MM.1S (cell line): ENCODE data around the gene CPA5.

ENCODE experiments used
- DNase-seq: peaks from one replicate; pipeline ENCODE4 v3.0.0-alpha.2; 2015
- H2AFZ ChIP-seq: fragments of 300-600 bp; sonication (generic); 2 replicates; pipeline ENCODE4 v1.6.0; 2016; ENCODE audit warnings: antibody characterized with exemption, low read length
- H3F3A ChIP-seq: fragments of 300-600 bp; sonication (generic); 2 replicates; pipeline ENCODE4 v1.6.1; 2016; ENCODE audit warnings: mild to moderate bottlenecking, antibody characterized with exemption, low read length, moderate library complexity, mixed read lengths; ENCODE audit not compliant: insufficient read depth
- H3K27ac ChIP-seq: fragments of 300-600 bp; sonication (generic); 2 replicates; pipeline ENCODE4 v1.5.1; 2016; ENCODE audit warnings: mild to moderate bottlenecking, low read length
- H3K27me3 ChIP-seq: fragments of 300-600 bp; sonication (generic); replicated peaks from 2 replicates; pipeline ENCODE4 v1.6.0; 2016; ENCODE audit warnings: low read length; ENCODE audit not compliant: insufficient read depth
- H3K36me3 ChIP-seq: fragments of 300-600 bp; sonication (generic); replicated peaks from 2 replicates; pipeline ENCODE4 v1.6.1; 2016; ENCODE audit warnings: mild to moderate bottlenecking, low read length, mixed read lengths; ENCODE audit not compliant: insufficient read depth
- H3K4me1 ChIP-seq: fragments of 300-600 bp; sonication (generic); 2 replicates; pipeline ENCODE4 v1.6.1; 2016; ENCODE audit warnings: low read length, mixed read lengths
- H3K4me2 ChIP-seq: fragments of 300-600 bp; sonication (generic); 2 replicates; pipeline ENCODE4 v1.6.0; 2016; ENCODE audit warnings: low read depth, low read length
- H3K4me3 ChIP-seq: fragments of 300-600 bp; sonication (generic); 2 replicates; pipeline ENCODE4 v1.5.1; 2016; ENCODE audit warnings: low read length, mixed read lengths
- H3K79me2 ChIP-seq: fragments of 300-600 bp; sonication (generic); 2 replicates; pipeline ENCODE4 v1.6.1; 2016; ENCODE audit warnings: mixed run types, low read length, mixed read lengths
- H3K9ac ChIP-seq: fragments of 300-600 bp; sonication (generic); 2 replicates; pipeline ENCODE4 v1.6.1; 2016; ENCODE audit warnings: low read length, mixed read lengths
- H3K9me2 ChIP-seq: fragments of 300-600 bp; sonication (generic); replicated peaks from 2 replicates; pipeline ENCODE4 v1.6.1; 2016; ENCODE audit warnings: mild to moderate bottlenecking, low read length, mixed read lengths; ENCODE audit not compliant: insufficient read depth
- H3K9me3 ChIP-seq: fragments of 300-600 bp; sonication (generic); replicated peaks from 2 replicates; pipeline ENCODE4 v1.6.1; 2016; ENCODE audit warnings: mild to moderate bottlenecking, low read length, mixed read lengths; ENCODE audit not compliant: insufficient read depth
- H4K20me1 ChIP-seq: fragments of 300-600 bp; sonication (generic); 2 replicates; pipeline ENCODE4 v1.6.1; 2016; ENCODE audit warnings: mild to moderate bottlenecking, low read length, moderate library complexity, mixed read lengths; ENCODE audit not compliant: insufficient read depth
- CTCF ChIP-seq: fragments of 300-600 bp; sonication (generic); IDR thresholded peaks from 2 replicates; pipeline ENCODE4 v1.5.1; 2016; ENCODE audit warnings: antibody characterized with exemption, low read length, mixed read lengths
- EZH2 ChIP-seq: fragments of 300-600 bp; sonication (generic); optimal IDR thresholded peaks from 2 replicates; pipeline ENCODE3; 2017; ENCODE audit warnings: low read depth, mild to moderate bottlenecking, antibody characterized with exemption, low read length, mixed read lengths
- EZH2phosphoT487 ChIP-seq: fragments of 300-600 bp; sonication (generic); IDR thresholded peaks from 2 replicates; pipeline ENCODE4 v1.6.1; 2018; ENCODE audit warnings: antibody characterized with exemption, low read length

Gene CPA5

GRCh38 chr7:130377178-130377577 lies 32.6 kb downstream of the CPA5 start:
- H3K9me2 ChIP-seq, result no peaks in the 10 kb centered on the region
- no peak for DNase-seq
- H3K79me2 ChIP-seq, result no peaks in the 10 kb centered on the region
- no peaks in the 10 kb centered on the region for H3K27me3 ChIP-seq
- no peaks in the 10 kb centered on the region for H3K36me3 ChIP-seq
- H3K4me3 ChIP-seq, result no peak overlapping the region
- H3K9me3 ChIP-seq, result no peaks in the 10 kb centered on the region
- TF ChIP-seq EZH2phosphoT487 (no peak), EZH2 (no peak), CTCF (no peak)
- no peaks in the 10 kb centered on the region for H3F3A ChIP-seq
- no peak overlapping the region for H3K27ac ChIP-seq
- no peak overlapping the region for H3K4me2 ChIP-seq
- no peaks in the 10 kb centered on the region for H3K4me1 ChIP-seq
- H3K9ac ChIP-seq, result no peak overlapping the region
- no peaks in the 10 kb centered on the region for H4K20me1 ChIP-seq
- H2AFZ ChIP-seq, result no peak overlapping the region

DNA sequence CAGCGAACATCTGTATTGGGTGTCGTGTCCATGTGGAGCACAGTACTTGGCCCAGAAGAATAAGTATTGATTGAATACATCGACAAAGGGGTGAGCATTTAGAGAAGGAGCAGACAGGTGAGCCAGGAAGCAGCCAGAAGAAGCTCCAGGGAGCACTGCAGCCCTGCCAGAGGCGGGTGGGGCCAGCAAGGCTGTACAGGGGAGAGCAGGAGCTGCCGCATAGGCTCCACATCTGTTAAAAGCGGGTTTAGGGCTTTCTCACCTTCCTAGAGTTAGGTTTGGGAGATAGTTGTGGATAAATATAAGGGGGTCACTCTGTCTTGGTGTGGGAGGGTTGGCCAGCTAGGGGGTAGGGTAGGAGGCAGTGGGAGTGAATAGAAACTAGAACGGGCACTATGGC lies 34.4 kb downstream of the CPA5 start:
- H3K4me1 ChIP-seq, result no peaks in the 10 kb centered on the region
- H3K9ac ChIP-seq, result no peak overlapping the region
- no peak overlapping the region for H3K27ac ChIP-seq
- TF ChIP-seq CTCF (no peak), EZH2phosphoT487 (no peak), EZH2 (no peak)
- DNase-seq, result no peak
- no peaks in the 10 kb centered on the region for H3K79me2 ChIP-seq
- no peak overlapping the region for H2AFZ ChIP-seq
- no peaks in the 10 kb centered on the region for H3K9me3 ChIP-seq
- no peaks in the 10 kb centered on the region for H3K9me2 ChIP-seq
- no peak overlapping the region for H3K4me3 ChIP-seq
- no peaks in the 10 kb centered on the region for H4K20me1 ChIP-seq
- H3F3A ChIP-seq, result no peaks in the 10 kb centered on the region
- H3K4me2 ChIP-seq, result no peak overlapping the region
- H3K27me3 ChIP-seq, result no peaks in the 10 kb centered on the region
- no peaks in the 10 kb centered on the region for H3K36me3 ChIP-seq

- Histone ChIP-seq H3K79me2 (no peaks in the 10 kb centered on the region), H3K4me2 (no peak overlapping the region), H3K9me2 (no peaks in the 10 kb centered on the region)
Observed at GRCh38 chr7:130379532-130379920, 34.9 kb downstream of the CPA5 start.

More at GRCh38 chr7:130379532-130379920, 34.9 kb downstream of the CPA5 start:
- Histone ChIP-seq H3K27me3 (no peaks in the 10 kb centered on the region), H3K27ac (no peak overlapping the region), H2AFZ (no peak overlapping the region), H4K20me1 (no peaks in the 10 kb centered on the region), H3K9ac (no peak overlapping the region), H3K4me3 (no peak overlapping the region), H3F3A (no peaks in the 10 kb centered on the region), H3K9me3 (no peaks in the 10 kb centered on the region), H3K36me3 (no peaks in the 10 kb centered on the region), H3K4me1 (no peaks in the 10 kb centered on the region)
- no peak for TF ChIP-seq EZH2phosphoT487
- TF ChIP-seq EZH2, result no peak
- no peak for TF ChIP-seq CTCF
- no peak for DNase-seq
